Ectodermal cell (in vitro differentiated cells): Measurements from ENCODE around the gene TAAR8. TPM values are rescaled to one million over a fixed set of nuclear protein-coding genes. Genes with fewer than 3 reads are reported as not detected.

Experiments
- H3K27ac ChIP-seq: 2 replicates; pipeline ENCODE4 v1.7.0; 2013; ENCODE audit warnings: mild to moderate bottlenecking, low read depth, low read length; ENCODE audit not compliant: insufficient read depth, poor library complexity, severe bottlenecking
- H3K27me3 ChIP-seq: 2 replicates; pipeline ENCODE4 v1.7.0; 2013; ENCODE audit warnings: mild to moderate bottlenecking, low read length; ENCODE audit not compliant: insufficient read depth, control insufficient read depth, poor library complexity, severe bottlenecking
- H3K36me3 ChIP-seq: one replicate; pipeline ENCODE4 v1.7.0; 2013; ENCODE audit warnings: low read length; ENCODE audit not compliant: control insufficient read depth, insufficient read depth
- H3K4me1 ChIP-seq: one replicate; pipeline ENCODE4 v1.7.0; 2013; ENCODE audit warnings: low read length; ENCODE audit not compliant: control insufficient read depth, insufficient read depth
- H3K4me3 ChIP-seq: 2 replicates; pipeline ENCODE4 v1.7.0; 2013; ENCODE audit warnings: low read depth, low read length, control low read depth; ENCODE audit not compliant: insufficient read depth
- H3K9me3 ChIP-seq: 2 replicates; pipeline ENCODE4 v1.7.0; 2013; ENCODE audit warnings: mild to moderate bottlenecking, low read length, moderate library complexity; ENCODE audit not compliant: control insufficient read depth
- WGBS, 2 experiments: methylation state at CpG; one replicate each; pipeline ENCODE4 v1.1.7; 2013; ENCODE audit warnings: missing lambda C conversion rate in 2 of 2; 5-methylcytosine and 5-hydroxymethylcytosine counted together
- polyA plus RNA-seq, 4 experiments: library from polyadenylated mRNA; stranded (reverse); fragments of 50-300 nt; gene quantifications; one replicate each; pipeline ENCODE4 v1.2.3, GENCODE V29; 2013

The TAAR8 gene
- polyA plus RNA-seq (2013, experiment 1 of 4): not detected
- polyA plus RNA-seq (2013, experiment 2 of 4): not detected
- not detected for polyA plus RNA-seq (2013, experiment 3 of 4)
- polyA plus RNA-seq (2013, experiment 4 of 4): not detected

- Histone ChIP-seq H3K27me3 (no peaks in the 10 kb centered on the region), H3K9me3 (no peaks in the 10 kb centered on the region), H3K36me3 (no peaks in the 10 kb centered on the region), H3K4me1 (peaks cover 4% of the 10 kb centered on the region), H3K4me3 (no peak within 1 kb of the TSS), H3K27ac (no peak within 1 kb of the TSS)
- WGBS, 2 experiments: 100% methylated on average over 2 of the region's 2 CpGs; no CpG with 5 or more reads in 1 of the 2 experiments
Observed at GRCh38 chr6:132552372-132552771, at the start of gene TAAR8. TAAR8 (plus strand) TSS chr6:132552672; CDS start chr6:132552693, 21 bp downstream.

GRCh38 chr6:132504757-132505156 lies 47.7 kb upstream of the TAAR8 start:
- no peak overlapping the region for H3K4me3 ChIP-seq
- H3K4me1 ChIP-seq: no peaks in the 10 kb centered on the region
- H3K27me3 ChIP-seq: no peaks in the 10 kb centered on the region
- no peaks in the 10 kb centered on the region for H3K9me3 ChIP-seq
- peaks cover 4% of the 10 kb centered on the region for H3K36me3 ChIP-seq
- H3K27ac ChIP-seq: no peak overlapping the region
- 79 to 89% methylated on average over 3 to 4 of the region's 5 CpGs for WGBS, 2 experiments

DNA sequence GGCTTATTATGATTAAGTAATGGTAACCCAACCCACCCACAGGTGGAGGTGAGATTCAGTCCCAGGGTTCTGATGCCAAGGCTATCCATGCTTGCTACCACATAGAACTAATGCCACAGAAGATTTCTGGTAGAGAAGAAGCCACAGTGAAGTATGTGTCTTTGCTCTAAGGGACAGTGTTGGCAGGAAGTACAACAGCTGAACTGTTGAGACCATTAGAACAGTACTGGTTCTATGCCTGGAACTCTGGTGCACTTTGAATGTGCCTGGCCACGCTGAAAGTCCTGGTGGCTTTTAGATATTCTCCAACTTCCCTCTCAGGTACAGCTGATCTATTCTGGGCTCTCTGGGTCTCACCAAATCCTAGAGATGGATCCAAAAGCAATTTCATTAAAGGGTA lies 47.3 kb upstream of the TAAR8 start:
- Histone ChIP-seq H3K27me3 (no peaks in the 10 kb centered on the region), H3K27ac (no peak overlapping the region), H3K4me1 (no peaks in the 10 kb centered on the region), H3K36me3 (peaks cover 4% of the 10 kb centered on the region), H3K9me3 (no peaks in the 10 kb centered on the region), H3K4me3 (no peak overlapping the region)
- WGBS, 2 experiments: 88 to 93% methylated on average over 1 of the region's 1 CpG

DNA sequence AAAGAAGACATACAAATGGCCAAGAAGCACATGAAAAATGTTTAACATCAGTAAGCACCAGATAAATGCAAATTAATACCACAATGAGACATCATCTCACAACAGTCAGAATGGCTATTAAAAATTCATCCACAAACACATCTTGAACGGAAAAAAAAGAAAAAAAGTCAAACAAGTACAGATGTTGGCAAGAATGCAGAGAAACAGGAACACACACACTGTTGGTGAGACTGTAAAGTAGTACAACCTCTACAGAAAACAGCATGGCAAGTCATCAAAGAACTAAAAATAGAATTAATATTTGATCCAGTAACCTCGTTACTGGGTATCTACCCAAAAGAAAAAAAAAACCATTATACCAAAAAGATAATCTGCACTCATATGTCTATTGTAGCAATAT lies 46.0 kb upstream of the TAAR8 start:
- H3K27me3 ChIP-seq: no peaks in the 10 kb centered on the region
- H3K4me1 ChIP-seq: no peaks in the 10 kb centered on the region
- 86 to 87% methylated on average over 2 of the region's 2 CpGs for WGBS, 2 experiments
- peaks cover 4% of the 10 kb centered on the region for H3K36me3 ChIP-seq
- H3K9me3 ChIP-seq: no peaks in the 10 kb centered on the region
- H3K4me3 ChIP-seq: no peak overlapping the region
- no peak overlapping the region for H3K27ac ChIP-seq

DNA sequence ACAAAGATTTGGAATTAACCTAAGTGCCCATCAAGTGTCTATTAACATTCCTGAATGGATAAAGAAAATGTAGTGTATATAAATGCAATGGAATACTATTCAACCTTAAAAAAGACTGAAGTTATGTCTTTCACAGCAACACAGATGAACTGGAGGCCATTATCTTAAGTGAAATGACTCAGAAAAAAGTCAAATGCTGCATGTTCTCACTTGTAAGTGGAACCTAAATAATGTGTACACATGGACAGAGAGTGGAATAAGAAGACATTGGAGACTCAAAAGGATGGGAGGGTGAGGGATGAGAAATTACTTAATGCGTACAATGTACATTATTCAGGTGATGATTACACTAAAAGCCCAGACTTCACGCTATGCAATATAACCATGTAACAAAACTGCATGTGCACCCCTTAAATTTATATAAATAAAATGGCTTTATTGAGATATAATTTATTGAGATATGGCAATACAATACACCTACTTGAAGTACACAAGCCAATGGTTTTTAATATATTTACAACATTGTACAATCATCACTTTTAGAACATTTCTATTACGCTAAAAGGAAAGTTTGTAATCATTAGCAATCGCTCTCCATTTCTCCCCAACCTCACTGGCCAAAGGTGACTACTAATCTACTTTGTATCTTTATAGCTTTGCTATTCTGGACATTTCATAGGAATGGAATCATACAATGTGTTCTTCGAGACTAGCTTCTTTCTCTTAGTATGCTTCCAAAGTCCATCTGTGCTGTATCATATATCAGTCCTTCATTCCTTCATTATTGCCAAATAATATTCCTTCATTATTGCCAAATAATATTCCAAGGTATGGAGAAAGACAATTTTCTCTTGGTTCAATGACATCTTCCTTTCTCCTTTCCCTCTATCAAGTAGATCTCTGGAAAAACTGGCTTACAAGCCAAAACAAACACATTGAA lies 45.3 kb upstream of the TAAR8 start:
- no peaks in the 10 kb centered on the region for H3K4me1 ChIP-seq
- no peaks in the 10 kb centered on the region for H3K9me3 ChIP-seq
- no peak overlapping the region for H3K27ac ChIP-seq
- WGBS, 2 experiments: 93 to 95% methylated on average over 4 of the region's 5 CpGs
- no peaks in the 10 kb centered on the region for H3K36me3 ChIP-seq
- H3K4me3 ChIP-seq: no peak overlapping the region
- H3K27me3 ChIP-seq: no peaks in the 10 kb centered on the region

GRCh38 chr6:132511210-132511830 lies 41.2 kb upstream of the TAAR8 start:
- H3K4me1 ChIP-seq: no peaks in the 10 kb centered on the region
- H3K4me3 ChIP-seq: peak overlapping the region; percentile 51
- H3K36me3 ChIP-seq: no peaks in the 10 kb centered on the region
- H3K27me3 ChIP-seq: no peaks in the 10 kb centered on the region
- 82 to 88% methylated on average over 4 of the region's 4 CpGs for WGBS, 2 experiments
- no peak overlapping the region for H3K27ac ChIP-seq
- no peaks in the 10 kb centered on the region for H3K9me3 ChIP-seq

DNA sequence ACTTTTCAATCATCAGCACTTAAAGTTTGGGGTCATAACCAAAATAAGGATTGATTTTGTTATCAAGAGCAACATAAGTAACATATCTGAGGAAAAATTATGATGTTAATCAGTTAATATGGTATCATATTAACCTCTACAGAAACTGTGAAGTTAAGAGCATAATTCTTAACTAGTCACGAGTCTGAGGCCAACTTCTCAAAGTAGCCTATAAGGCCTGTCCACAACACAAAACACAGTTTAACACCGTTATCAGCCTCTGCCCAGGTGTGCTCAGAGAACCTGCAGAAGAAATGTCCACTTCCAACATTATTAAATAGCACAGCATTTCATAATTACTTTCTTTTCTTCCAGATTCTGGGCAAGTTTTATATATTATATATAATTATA lies 40.6 kb upstream of the TAAR8 start:
- H3K9me3 ChIP-seq: no peaks in the 10 kb centered on the region
- no peaks in the 10 kb centered on the region for H3K36me3 ChIP-seq
- H3K4me1 ChIP-seq: no peaks in the 10 kb centered on the region
- no peak overlapping the region for H3K27ac ChIP-seq
- peak overlapping the region; percentile 51 for H3K4me3 ChIP-seq
- WGBS, 2 experiments: 58 to 62% methylated on average over 2 of the region's 2 CpGs
- H3K27me3 ChIP-seq: no peaks in the 10 kb centered on the region

GRCh38 chr6:132512342-132512637 lies 40.2 kb upstream of the TAAR8 start:
- WGBS, 2 experiments: 1 to 3% methylated on average over 3 to 6 of the region's 7 CpGs
- Histone ChIP-seq H3K27me3 (no peaks in the 10 kb centered on the region), H3K4me1 (no peaks in the 10 kb centered on the region), H3K36me3 (no peaks in the 10 kb centered on the region), H3K27ac (no peak overlapping the region), H3K4me3 (peak overlapping the region; percentile 51), H3K9me3 (no peaks in the 10 kb centered on the region)

DNA sequence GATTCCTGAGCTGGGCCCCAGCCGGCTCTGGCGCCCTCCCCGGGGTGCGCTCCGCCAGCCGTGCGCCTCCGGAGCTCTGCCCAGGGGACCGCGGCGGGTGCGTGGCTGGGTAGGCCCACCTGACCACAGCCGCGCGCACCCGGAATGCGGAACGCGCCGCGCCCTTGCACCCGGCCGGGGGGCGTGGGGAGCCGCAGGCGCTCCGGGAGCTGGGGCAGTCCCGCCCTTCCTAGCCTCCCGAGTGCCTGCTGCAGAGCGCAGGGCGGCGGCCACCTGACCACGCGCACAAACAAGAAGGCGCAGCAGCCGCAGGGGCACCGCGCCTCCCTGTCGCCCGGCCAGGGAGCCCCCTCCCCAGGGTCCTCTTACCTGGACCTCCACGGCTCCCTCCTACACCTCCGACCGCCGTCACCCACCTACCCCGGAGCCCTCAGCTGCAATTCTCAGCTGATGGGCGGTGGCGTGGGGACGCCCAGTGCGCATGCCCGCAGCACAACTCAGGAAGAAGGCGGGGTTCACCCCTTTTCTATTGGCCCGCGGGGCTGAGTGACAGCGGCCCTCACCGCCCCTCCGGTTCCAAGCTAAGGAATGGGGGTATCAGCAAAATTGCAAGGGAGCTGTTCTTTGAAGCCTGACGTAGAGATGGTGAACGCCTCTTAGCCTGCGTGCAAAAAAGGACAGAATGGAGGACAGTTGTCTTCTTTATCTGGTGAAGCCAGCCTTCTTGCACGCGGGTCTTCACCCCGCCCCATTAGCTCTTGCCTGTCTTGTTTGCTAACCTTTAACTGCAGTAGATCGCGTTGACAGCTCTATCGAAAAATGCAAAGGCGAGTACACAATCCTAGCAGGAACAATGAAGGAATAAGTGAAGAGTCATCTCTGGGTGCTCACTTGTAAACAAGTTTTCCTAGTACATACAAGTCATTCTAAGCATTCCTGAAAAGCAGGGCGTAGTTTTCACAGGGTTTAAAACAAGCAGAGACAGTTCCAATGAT lies 39.5 kb upstream of the TAAR8 start, which contains the start of gene STX7:
STX7 (minus strand) TSS at position 479 of the 995 bp plus-strand sequence. CDS start 9,586 bp downstream, outside the sequence.
- H3K4me1 ChIP-seq: no peaks in the 10 kb centered on the region
- 2% methylated on average over 67 of the region's 67 CpGs for WGBS, 2 experiments
- H3K27me3 ChIP-seq: no peaks in the 10 kb centered on the region
- no peak within 1 kb of the TSS for H3K27ac ChIP-seq
- peak within 1 kb of the TSS; percentile 51 for H3K4me3 ChIP-seq
- H3K9me3 ChIP-seq: no peaks in the 10 kb centered on the region
- H3K36me3 ChIP-seq: no peaks in the 10 kb centered on the region
